ENCODE data around the gene C11orf24. TPM values are rescaled to one million over a fixed set of nuclear protein-coding genes. Genes with fewer than 3 reads are reported as not detected.

Gene C11orf24
- total RNA-seq, 1 experiment from 2014 or later = 52.3 TPM

GRCh38 chr11:68282861-68283230, 11.1 kb upstream of the C11orf24 start:
- H3K27me3 ChIP-seq (replicated peaks; ENCODE audit: insufficient read depth, low read depth, low read length, poor library complexity) = no peaks in the 10 kb centered on the region
- no peak for TF ChIP-seq EZH2 (IDR thresholded peaks at IDR 0.05; ENCODE audit: borderline replicate concordance, low read depth, low read length, poor library complexity, severe bottlenecking)
- no peak for TF ChIP-seq CTCF (conservative IDR thresholded peaks at IDR 0.05; ENCODE audit: low read depth, low read length)
- H3K36me3 ChIP-seq (ENCODE audit: insufficient read depth, low read length, poor library complexity, severe bottlenecking) = no peaks in the 10 kb centered on the region
- no peaks in the 10 kb centered on the region for H3K4me1 ChIP-seq (ENCODE audit: insufficient read depth, low read length, poor library complexity, severe bottlenecking)
- POLR2A ChIA-PET (ENCODE audit: low non-redundant PET) = no interaction called here
- CTCF ChIA-PET = no interaction called here
- DNase-seq (ENCODE audit: low spot score) = no peak
- H3K27ac ChIP-seq (ENCODE audit: low read depth, low read length, poor library complexity, severe bottlenecking) = no peak overlapping the region
- no peaks in the 10 kb centered on the region for H3K9me3 ChIP-seq (ENCODE audit: low read depth, low read length, poor library complexity, severe bottlenecking)
- intact Hi-C loops (cut with micrococcal nuclease; ENCODE audit: unreplicated experiment) = no loop called here
- BruUV-seq (replicated peaks) = no TSS peak
- H3K4me3 ChIP-seq (ENCODE audit: low read depth, low read length, poor library complexity, severe bottlenecking) = no peak overlapping the region

- no peaks in the 10 kb centered on the region for H3K4me1 ChIP-seq (ENCODE audit: insufficient read depth, low read length, poor library complexity, severe bottlenecking)
- no peak for DNase-seq (ENCODE audit: low spot score)
- BruUV-seq (replicated peaks) = no TSS peak
- no peak overlapping the region for H3K4me3 ChIP-seq (ENCODE audit: low read depth, low read length, poor library complexity, severe bottlenecking)
- POLR2A ChIA-PET (ENCODE audit: low non-redundant PET) = interaction anchor here (0.6 kb wide), 1 partner anchor 26 kb away, joined by 6 read pairs; no protein-coding TSS in a partner anchor
- H3K9me3 ChIP-seq (ENCODE audit: low read depth, low read length, poor library complexity, severe bottlenecking) = no peaks in the 10 kb centered on the region
- H3K36me3 ChIP-seq (ENCODE audit: insufficient read depth, low read length, poor library complexity, severe bottlenecking) = no peaks in the 10 kb centered on the region
- intact Hi-C loops (cut with micrococcal nuclease; ENCODE audit: unreplicated experiment) = no loop called here
- no peaks in the 10 kb centered on the region for H3K27me3 ChIP-seq (replicated peaks; ENCODE audit: insufficient read depth, low read depth, low read length, poor library complexity)
- no peak overlapping the region for H3K27ac ChIP-seq (ENCODE audit: low read depth, low read length, poor library complexity, severe bottlenecking)
- no peak for TF ChIP-seq CTCF (conservative IDR thresholded peaks at IDR 0.05; ENCODE audit: low read depth, low read length)
- TF ChIP-seq EZH2 (IDR thresholded peaks at IDR 0.05; ENCODE audit: borderline replicate concordance, low read depth, low read length, poor library complexity, severe bottlenecking) = no peak
- CTCF ChIA-PET = no interaction called here
These were observed 10.5 kb upstream of the C11orf24 start for GRCh38 chr11:68282141-68282860.

GRCh38 chr11:68279676-68280075, 7.9 kb upstream of the C11orf24 start:
- BruUV-seq (replicated peaks) = no TSS peak
- CTCF ChIA-PET = interaction anchor here (0.7 kb wide), 1 partner anchor 106 kb away, joined by 3 read pairs; no protein-coding TSS in a partner anchor
- TF ChIP-seq EZH2 (IDR thresholded peaks at IDR 0.05; ENCODE audit: borderline replicate concordance, low read depth, low read length, poor library complexity, severe bottlenecking) (no peak), CTCF (conservative IDR thresholded peaks at IDR 0.05; ENCODE audit: low read depth, low read length) (no peak)
- Histone ChIP-seq H3K4me1 (ENCODE audit: insufficient read depth, low read length, poor library complexity, severe bottlenecking) (no peaks in the 10 kb centered on the region), H3K36me3 (ENCODE audit: insufficient read depth, low read length, poor library complexity, severe bottlenecking) (no peaks in the 10 kb centered on the region), H3K9me3 (ENCODE audit: low read depth, low read length, poor library complexity, severe bottlenecking) (no peaks in the 10 kb centered on the region), H3K27me3 (replicated peaks; ENCODE audit: insufficient read depth, low read depth, low read length, poor library complexity) (no peaks in the 10 kb centered on the region), H3K4me3 (ENCODE audit: low read depth, low read length, poor library complexity, severe bottlenecking) (no peak overlapping the region), H3K27ac (ENCODE audit: low read depth, low read length, poor library complexity, severe bottlenecking) (no peak overlapping the region)
- intact Hi-C loops (cut with micrococcal nuclease; ENCODE audit: unreplicated experiment) = no loop called here
- POLR2A ChIA-PET (ENCODE audit: low non-redundant PET) = no interaction called here
- DNase-seq (ENCODE audit: low spot score) = no peak

Measured in A673 (cell line).